Stimulated activated CD8-positive, alpha-beta memory T cell treated with anti-CD3 and anti-CD28 coated beads, Interleukin-7, amount 100 ng/mL, for 24 hours (primary cell): ENCODE results near the gene SPTLC1.
"Not testable (repeated sequence)": the region's sequence is repeated elsewhere in the genome, so short reads cannot be mapped to it uniquely, and the experiment has no call there.

ENCODE experiments used
- DNase-seq: peaks from one replicate; pipeline ENCODE4 v3.0.0-alpha.2; 2020; ENCODE audit warnings: low read depth

The SPTLC1 gene

GRCh38 chr9:92029553-92029952, 85.7 kb downstream of the SPTLC1 start:
- DNase-seq, result no peak

- no peak for DNase-seq
These were observed 88.8 kb downstream of the SPTLC1 start for GRCh38 chr9:92026206-92027002.

- not testable (repeated sequence) for DNase-seq
These were observed 93.2 kb downstream of the SPTLC1 start for GRCh38 chr9:92021785-92022541.

GRCh38 chr9:92019658-92020057, 95.6 kb downstream of the SPTLC1 start:
- no peak for DNase-seq

- no peak for DNase-seq
These were observed 104.3 kb downstream of the SPTLC1 start for GRCh38 chr9:92010705-92011536.

- not testable (repeated sequence) for DNase-seq
These were observed 105.0 kb downstream of the SPTLC1 start for GRCh38 chr9:92010253-92010652.

- no peak for DNase-seq
These were observed 107.2 kb downstream of the SPTLC1 start for GRCh38 chr9:92008041-92008440.

GRCh38 chr9:92004045-92004392, 111.2 kb downstream of the SPTLC1 start:
- DNase-seq, result no peak

- no peak for DNase-seq
These were observed 111.7 kb downstream of the SPTLC1 start for GRCh38 chr9:92003308-92004044.

- DNase-seq, result not testable (repeated sequence)
These were observed 113.3 kb downstream of the SPTLC1 start for GRCh38 chr9:92001948-92002347.

GRCh38 chr9:92001244-92001643, 114.0 kb downstream of the SPTLC1 start:
- no peak for DNase-seq

GRCh38 chr9:91995000-91995655, 120.1 kb downstream of the SPTLC1 start:
- no peak for DNase-seq

- DNase-seq, result no peak
These were observed 120.8 kb downstream of the SPTLC1 start for GRCh38 chr9:91994422-91994821.

- DNase-seq, result no peak
These were observed 122.7 kb downstream of the SPTLC1 start for GRCh38 chr9:91992461-91993041.

GRCh38 chr9:91991721-91992341, 123.4 kb downstream of the SPTLC1 start:
- no peak for DNase-seq

- no peak for DNase-seq
These were observed 129.0 kb downstream of the SPTLC1 start for GRCh38 chr9:91986248-91986647.

- no peak for DNase-seq
These were observed 129.5 kb downstream of the SPTLC1 start for GRCh38 chr9:91985692-91986091.
